ENCODE data around the gene CLTB.

Gene CLTB

GRCh38 chr5:176440927-176441706 is 24.8 kb upstream of the CLTB start:
- no peak overlapping the region for H3K4me2 ChIP-seq (ENCODE audit: low read length)
- no peak overlapping the region for H3K27ac ChIP-seq (ENCODE audit: low read depth, low read length)

GRCh38 chr5:176438959-176439757 is 22.8 kb upstream of the CLTB start:
- Histone ChIP-seq H3K36me3 (ENCODE audit: control insufficient read depth, low read length) (no peaks in the 10 kb centered on the region), H3K9me3 (ENCODE audit: control insufficient read depth, insufficient read depth, low read length) (no peaks in the 10 kb centered on the region), H3K4me2 (ENCODE audit: low read length) (no peak overlapping the region), H3K27ac (ENCODE audit: low read depth, low read length) (no peak overlapping the region), H3K4me1 (ENCODE audit: control insufficient read depth, low read length) (peaks cover 5% of the 10 kb centered on the region), H3K27me3 (ENCODE audit: control insufficient read depth, low read length) (peaks cover 14% of the 10 kb centered on the region), H3K79me2 (ENCODE audit: control insufficient read depth, low read length) (no peaks in the 10 kb centered on the region), H3F3A (ENCODE audit: control insufficient read depth, insufficient read depth) (no peaks in the 10 kb centered on the region), H3K4me3 (ENCODE audit: low read length) (no peak overlapping the region), H3K9me2 (replicated peaks; ENCODE audit: control insufficient read depth, low read length) (no peaks in the 10 kb centered on the region), H4K20me1 (ENCODE audit: control insufficient read depth, insufficient read depth, low read depth, low read length) (no peaks in the 10 kb centered on the region)
- TF ChIP-seq CTCF (IDR thresholded peaks at IDR 0.05; ENCODE audit: low read depth, low read length, poor library complexity, severe bottlenecking) (no peak), EZH2phosphoT487 (IDR thresholded peaks at IDR 0.05; ENCODE audit: borderline replicate concordance, low read length) (no peak)

More at GRCh38 chr5:176440927-176441706, 24.8 kb upstream of the CLTB start:
- no peaks in the 10 kb centered on the region for H3K36me3 ChIP-seq (ENCODE audit: control insufficient read depth, low read length)
- peaks cover 14% of the 10 kb centered on the region for H3K27me3 ChIP-seq (ENCODE audit: control insufficient read depth, low read length)
- H3K9me2 ChIP-seq (replicated peaks; ENCODE audit: control insufficient read depth, low read length): no peaks in the 10 kb centered on the region
- H3F3A ChIP-seq (ENCODE audit: control insufficient read depth, insufficient read depth): no peaks in the 10 kb centered on the region
- TF ChIP-seq CTCF (IDR thresholded peaks at IDR 0.05; ENCODE audit: low read depth, low read length, poor library complexity, severe bottlenecking) (no peak), EZH2phosphoT487 (IDR thresholded peaks at IDR 0.05; ENCODE audit: borderline replicate concordance, low read length) (no peak)
- no peak overlapping the region for H3K4me3 ChIP-seq (ENCODE audit: low read length)
- H4K20me1 ChIP-seq (ENCODE audit: control insufficient read depth, insufficient read depth, low read depth, low read length): no peaks in the 10 kb centered on the region
- peaks cover 5% of the 10 kb centered on the region for H3K4me1 ChIP-seq (ENCODE audit: control insufficient read depth, low read length)
- no peaks in the 10 kb centered on the region for H3K79me2 ChIP-seq (ENCODE audit: control insufficient read depth, low read length)
- H3K9me3 ChIP-seq (ENCODE audit: control insufficient read depth, insufficient read depth, low read length): no peaks in the 10 kb centered on the region

GRCh38 chr5:176436656-176437055 is 20.3 kb upstream of the CLTB start:
- Histone ChIP-seq H3K36me3 (ENCODE audit: control insufficient read depth, low read length) (no peaks in the 10 kb centered on the region), H3K4me3 (ENCODE audit: low read length) (no peak overlapping the region), H3K4me2 (ENCODE audit: low read length) (no peak overlapping the region), H3K79me2 (ENCODE audit: control insufficient read depth, low read length) (no peaks in the 10 kb centered on the region), H3K9me3 (ENCODE audit: control insufficient read depth, insufficient read depth, low read length) (no peaks in the 10 kb centered on the region), H3K27me3 (ENCODE audit: control insufficient read depth, low read length) (peaks cover 10% of the 10 kb centered on the region), H4K20me1 (ENCODE audit: control insufficient read depth, insufficient read depth, low read depth, low read length) (no peaks in the 10 kb centered on the region), H3K4me1 (ENCODE audit: control insufficient read depth, low read length) (peaks cover 5% of the 10 kb centered on the region), H3K9me2 (replicated peaks; ENCODE audit: control insufficient read depth, low read length) (no peaks in the 10 kb centered on the region), H3K27ac (ENCODE audit: low read depth, low read length) (no peak overlapping the region), H3F3A (ENCODE audit: control insufficient read depth, insufficient read depth) (no peaks in the 10 kb centered on the region)
- no peak for TF ChIP-seq CTCF (IDR thresholded peaks at IDR 0.05; ENCODE audit: low read depth, low read length, poor library complexity, severe bottlenecking)
- no peak for TF ChIP-seq EZH2phosphoT487 (IDR thresholded peaks at IDR 0.05; ENCODE audit: borderline replicate concordance, low read length)
